Suppressor macrophage treated with lipopolysaccharide for 1 hour (primary cell): ENCODE data around the gene S1PR3.

Experiments used
- DNase-seq, 3 donors: peaks; one replicate each; pipeline ENCODE4 v3.0.0-alpha.2; 2020 to 2022

The S1PR3 gene

DNA sequence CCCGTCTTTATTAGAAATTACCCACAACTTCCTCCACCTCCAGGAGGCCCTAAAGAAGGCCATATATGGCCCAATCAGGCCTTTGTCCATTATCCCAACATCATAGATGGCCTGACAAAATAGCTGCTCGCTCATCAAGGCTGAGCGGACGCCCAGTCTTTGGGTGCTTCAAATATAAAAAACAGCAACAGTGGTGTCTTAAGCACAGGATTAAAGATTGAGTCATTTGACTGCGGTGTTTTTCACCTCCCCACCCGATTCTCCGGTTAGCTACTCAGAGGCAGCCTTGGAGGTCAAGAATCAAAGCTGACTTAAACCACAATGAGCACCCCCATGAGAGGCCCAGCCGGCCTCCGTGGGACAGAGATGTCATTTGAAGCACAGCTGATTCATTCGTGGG, 18.8 kb downstream of the S1PR3 start:
- DNase-seq, result no peak

DNA sequence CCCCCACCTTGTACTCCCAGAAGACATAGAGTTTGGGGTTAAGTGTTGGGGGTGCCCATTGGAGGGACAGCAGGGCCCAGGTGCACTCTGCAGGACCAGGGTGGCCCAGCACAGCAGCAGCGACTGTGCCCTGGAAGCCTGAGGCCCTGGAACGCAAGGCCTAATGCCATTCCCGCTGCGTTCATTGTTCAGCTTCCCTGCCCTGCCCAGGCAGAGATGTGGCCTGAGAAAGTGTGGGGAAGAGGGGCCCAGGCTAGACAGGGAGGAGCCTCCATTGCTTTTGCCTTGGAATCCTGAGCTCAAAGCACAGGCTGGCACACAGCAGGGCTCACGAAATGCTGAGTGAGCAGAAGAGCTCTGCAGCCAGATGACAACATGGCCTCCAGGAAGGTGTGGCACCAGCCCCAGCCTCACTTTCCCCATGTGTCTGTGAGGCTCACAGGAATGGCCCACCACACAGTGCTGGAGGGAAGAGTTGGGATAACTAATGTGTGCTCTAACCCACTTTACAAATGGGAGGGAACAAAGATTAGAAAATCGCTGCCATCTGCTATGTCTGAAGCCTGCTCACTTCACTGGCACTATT, 19.4 kb downstream of the S1PR3 start:
- DNase-seq, result no peak

DNA sequence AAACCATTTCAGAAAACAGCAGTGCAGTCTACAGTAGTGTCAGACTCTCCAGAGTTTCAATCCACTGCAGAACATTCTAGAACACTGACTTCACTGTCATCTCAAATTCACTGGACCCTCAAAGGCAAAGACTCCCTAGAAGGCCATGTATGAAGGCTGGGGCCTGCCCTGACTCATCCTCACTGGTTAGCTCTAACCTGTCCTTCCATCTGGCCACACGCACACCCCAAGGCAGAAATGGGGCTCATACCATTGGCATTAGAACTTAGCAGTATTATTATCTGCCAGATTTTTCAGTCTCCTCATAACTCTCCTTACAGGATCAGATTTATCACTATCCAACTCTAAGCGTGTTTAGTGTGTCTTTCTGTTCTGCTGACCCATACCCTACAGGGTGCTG, 20.4 kb downstream of the S1PR3 start:
- DNase-seq, result no peak

DNA sequence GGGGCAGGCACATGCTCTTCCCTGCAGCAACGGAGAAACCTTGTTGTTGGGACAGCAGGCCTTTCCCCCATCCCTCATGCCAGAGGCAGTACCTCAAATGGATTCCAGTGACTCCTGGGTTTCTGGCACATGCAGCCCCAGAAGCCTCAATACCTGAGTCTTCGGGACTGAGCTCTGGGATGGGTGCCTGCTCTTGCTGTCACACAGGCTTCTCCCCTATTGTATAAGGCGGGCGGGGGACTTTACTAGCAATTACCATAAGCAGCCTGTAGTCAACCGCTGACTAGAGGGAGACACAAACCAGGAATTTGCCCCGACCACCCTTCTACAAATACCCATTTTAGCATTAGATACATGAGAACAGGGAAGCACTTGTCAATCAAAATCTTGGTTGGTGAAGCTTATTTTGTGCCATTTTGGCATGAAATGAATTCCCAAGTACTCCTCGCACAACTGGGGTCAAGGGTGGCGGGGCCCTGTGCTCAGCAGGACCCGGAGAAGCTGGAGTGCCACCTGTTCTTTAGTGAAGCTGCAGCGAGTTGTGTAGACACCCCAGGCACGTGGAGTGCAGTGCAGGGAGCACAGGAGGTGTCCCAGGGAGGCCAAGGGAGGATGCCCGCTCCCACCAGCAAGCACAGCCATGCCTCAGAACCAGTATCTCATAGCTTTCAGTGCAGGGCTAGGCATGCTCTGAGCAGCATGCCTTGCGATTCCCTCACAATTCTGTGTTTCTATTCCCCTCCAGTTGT, 21.2 kb downstream of the S1PR3 start:
- DNase-seq, result no peak

DNA sequence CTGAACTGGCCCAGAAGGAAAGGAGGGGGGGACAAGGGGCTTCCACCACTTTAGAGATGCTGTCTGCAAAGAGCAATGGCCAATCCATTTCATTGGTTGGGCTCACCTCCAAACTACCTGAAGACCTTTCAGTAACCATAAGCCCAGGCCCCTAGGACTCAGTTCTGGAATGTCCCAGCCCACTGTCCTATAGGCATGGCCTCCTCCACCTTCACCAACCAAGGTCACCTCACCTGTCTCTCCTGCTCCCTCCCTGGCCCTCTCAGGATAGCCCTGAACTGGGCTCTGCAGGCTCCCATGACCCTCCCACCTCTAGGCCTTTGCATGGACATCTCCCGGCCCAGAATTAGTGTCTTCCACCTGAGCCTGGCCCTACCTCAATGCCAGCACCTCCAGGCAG, 22.4 kb downstream of the S1PR3 start:
- no peak for DNase-seq

DNA sequence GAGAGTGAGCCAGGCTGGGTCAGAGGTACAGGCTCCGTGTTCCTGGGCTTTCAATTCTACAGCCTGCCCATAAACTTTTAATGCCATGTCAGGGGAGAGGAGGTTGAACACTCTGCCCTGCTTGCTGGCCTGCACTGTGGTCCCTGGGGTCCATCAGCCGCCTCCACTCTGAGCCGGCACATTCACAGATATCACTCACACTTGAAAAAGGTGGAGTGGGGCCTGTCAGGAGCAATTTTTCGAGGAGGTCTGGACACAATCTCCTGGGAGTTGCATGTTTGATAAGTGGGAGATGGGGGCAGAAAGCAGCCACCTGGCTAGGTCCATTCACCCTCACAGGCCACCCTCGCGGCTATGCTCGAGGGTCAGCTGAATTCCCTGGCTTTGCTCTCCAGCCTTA, 22.9 kb downstream of the S1PR3 start:
- DNase-seq, result no peak

DNA sequence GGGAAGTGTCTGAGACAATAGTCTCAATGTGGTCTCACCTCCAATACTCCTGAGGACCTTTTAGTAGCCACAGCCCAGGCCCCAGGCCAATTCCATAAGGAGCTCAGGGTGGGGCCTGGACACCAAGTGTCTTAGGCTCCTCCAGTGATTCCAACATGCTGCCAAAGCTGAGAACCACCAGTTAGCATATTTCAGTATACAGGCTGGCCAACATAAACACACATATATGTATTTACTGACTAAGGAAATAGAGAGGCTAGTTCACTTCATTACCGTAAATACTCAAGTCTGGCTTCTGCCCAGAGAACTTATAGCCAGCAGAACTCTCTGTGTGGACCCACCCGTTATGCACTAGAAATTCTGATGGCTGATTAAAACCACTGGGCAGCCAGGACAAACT, 24.1 kb downstream of the S1PR3 start:
- no peak for DNase-seq

DNA sequence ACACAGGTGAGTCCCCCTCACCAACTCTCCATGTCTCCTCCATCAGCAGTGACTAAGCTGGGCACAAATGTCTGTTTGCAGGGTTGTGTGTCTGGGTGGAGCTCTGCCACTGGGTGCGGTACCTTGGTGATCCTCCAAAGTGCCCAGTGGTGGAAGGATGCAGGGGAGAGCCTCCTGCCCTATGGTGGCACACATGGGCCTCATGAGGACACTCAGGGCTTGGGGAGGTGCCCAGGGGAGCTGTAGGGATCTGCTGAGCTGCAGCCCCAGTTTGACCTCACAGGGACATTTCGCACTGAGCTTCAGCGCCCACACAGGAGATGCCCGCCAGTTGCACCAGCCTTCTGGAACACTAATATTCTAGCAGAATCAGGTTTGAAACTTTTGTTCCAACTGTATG, 29.5 kb downstream of the S1PR3 start:
- DNase-seq, result no peak

DNA sequence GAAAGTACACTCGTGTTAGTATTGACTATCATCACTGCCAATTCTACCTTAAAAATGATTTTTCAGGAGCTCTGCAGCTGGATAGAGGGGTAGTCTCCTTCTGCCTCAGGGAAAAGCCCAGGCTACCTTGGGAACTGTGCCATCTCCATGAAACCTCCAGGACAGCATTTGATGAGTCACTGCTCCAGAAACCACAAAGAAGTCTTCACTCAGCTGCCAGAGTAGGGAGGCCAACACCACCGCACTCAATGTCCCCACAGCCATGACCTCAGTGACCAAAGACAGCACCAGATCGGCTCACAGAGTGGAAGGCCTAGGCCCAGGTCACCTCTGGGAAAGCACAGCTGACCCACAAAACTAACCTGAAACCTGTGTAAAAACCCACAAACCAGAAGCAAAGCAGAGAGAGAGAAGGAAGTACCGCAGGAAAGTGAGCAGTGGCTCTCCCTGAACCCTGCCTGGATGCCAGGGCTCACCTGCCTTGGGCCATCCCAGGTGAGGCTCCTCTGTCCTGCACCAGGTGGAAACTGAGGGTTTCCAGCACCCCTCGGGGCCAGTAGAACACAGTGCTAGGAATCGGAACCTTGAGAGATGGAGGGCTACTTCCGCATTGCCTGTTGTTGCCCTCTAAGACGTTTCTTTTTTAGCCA, 30.0 kb downstream of the S1PR3 start:
- peak; percentile 49 to 56 (median 51) for DNase-seq

DNA sequence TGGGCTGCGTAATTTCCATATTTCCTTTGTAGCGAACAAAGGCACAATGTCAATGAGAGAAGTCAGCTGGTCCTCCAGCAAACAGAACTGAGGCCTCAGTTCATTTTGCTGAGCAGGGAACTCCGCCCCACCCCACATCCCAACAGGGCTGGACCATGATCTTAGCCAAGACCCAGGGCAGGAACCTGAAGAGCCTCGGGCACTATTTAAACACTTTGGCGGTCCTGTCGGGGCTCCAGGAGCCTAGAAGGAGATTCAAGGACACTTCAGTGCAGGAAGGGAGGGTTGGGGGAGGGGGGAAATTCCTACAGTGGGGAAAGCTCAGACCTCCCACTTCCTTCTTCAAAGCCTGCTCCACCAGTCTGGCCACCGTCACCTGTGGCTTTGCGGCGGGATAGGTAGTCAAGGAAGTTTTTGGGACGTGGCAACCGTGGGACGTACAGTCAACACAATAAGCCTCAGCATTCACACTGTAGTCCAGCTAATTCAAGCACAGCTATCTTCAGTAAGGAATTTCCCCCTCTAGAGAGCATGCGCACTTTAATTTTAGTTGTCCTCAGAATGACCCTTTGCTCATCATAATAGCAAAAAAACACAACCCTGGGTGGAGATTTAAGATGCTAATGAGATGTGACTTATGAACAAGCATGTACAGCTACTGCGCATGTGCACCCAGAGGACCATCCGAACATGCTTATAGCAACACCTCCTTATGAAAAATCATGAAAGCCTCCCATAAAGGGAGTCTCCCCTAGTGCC, 30.9 kb downstream of the S1PR3 start:
- DNase-seq, result no peak

DNA sequence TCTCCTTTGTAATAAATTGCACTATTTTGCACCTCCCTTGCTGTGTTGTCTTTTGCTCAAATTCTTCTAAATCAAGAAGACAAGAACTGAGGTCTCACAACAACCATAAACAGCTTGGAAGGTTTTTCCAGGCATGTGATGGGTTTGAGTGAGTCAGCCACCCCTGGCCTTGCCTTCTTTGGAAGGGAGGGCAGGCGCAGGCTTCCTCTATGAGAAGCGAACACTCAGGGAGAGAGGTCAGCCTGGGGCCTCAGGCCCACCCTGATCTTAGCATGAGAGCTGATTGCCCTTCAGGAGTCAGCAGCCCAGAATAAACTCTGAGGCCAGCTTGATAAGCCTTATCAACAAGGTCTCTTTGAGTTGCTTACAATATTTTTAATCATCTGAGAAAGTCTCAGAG, 31.6 kb downstream of the S1PR3 start:
- peak; percentile 53 to 64 (median 58) for DNase-seq

DNA sequence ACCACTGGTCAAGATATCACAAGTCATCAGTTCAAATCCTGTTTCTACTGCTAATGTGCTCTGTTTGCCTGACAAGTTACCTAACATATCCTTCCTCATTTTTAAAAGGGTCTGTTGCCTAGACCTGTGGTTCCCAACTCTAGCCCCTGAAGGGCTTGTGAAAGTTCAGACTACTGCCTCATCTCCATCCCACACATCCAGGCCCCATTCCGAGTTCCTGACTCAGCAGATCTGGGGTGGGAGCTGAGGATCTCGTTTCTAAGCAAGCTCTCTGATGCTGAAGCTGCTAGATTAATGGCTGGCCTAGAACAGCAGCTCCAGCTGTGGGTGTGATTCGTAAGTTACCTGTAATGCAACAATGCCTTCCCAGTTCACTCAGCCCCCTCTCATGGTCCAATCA, 32.5 kb downstream of the S1PR3 start:
- DNase-seq, result peak; percentile 38 to 50 (median 46)

DNA sequence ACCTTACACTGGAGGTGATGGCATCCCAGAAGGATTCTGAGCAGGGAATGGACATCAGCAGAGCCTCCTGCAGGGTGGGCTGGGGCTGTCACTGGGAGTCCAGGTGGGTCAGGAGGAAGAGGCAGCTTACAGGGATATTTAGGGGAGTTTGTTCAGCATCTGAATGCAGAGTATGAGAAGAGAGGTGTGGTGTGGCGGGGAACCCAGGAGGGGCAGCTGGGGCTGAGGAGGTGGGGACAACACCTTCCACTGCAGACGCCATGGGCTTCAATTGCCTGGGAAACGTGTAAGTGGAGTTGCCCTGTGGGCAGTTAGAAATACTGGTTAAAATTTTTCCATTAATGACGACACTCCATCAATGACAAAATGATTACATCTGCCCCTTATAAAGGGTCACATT, 33.5 kb downstream of the S1PR3 start:
- DNase-seq, result no peak

DNA sequence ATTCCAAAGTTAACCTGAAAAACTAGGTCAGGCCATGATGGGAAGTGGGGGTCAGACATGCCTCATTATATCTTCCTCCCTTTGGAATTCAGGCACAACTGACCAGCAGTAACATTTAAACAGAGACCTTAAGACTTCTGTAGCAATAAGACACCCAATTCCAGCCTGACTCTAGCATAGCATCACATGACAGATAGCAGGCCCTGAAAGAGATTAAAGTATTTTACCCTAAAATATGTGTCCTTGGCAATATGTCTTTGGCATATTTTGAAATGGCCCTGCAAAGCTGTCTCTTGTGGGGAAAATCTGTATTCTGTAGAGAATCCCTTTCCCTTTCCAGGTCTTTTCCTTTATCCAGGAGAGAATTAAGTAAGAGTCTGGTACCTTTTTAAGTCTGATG, 34.3 kb downstream of the S1PR3 start:
- DNase-seq, result no peak

DNA sequence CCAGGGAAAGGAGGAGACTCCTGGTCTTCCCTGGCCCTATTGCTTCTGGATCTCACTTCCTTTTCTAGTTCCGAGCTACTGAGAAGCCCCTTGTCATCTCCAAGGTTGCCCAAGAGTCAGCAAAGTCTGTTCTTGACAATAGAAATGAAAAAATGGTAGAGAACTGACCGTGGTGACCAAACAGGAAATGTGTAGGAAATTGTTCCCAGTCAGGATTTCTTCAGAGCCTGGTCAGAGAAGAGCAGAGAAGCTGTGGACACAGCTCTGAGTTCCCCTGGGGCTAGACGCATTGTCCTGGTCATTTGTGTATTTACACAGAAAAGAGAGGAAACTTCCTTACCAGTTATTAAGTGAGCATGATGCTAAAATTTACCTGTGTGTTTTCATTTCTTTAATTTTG, 35.6 kb downstream of the S1PR3 start:
- DNase-seq, result peak; percentile 74 to 86 (median 81)

DNA sequence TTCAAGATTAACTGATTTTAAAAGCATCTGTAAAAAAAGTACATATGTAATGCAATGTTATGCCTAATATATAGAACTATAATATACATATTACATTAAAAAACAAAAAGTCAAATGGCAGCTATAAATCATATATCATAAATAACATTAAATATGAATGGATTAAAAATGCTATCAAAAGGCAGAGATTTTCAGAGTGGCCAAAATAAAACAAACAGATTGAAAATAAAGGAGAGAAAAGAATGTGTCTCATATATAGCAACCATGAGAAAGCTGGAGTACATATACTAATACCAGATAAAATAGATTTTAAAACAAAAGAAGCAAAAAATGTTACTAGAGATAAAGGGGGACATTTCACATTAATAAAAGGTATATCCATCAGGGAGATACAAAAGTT, 38.5 kb downstream of the S1PR3 start:
- no peak for DNase-seq

DNA sequence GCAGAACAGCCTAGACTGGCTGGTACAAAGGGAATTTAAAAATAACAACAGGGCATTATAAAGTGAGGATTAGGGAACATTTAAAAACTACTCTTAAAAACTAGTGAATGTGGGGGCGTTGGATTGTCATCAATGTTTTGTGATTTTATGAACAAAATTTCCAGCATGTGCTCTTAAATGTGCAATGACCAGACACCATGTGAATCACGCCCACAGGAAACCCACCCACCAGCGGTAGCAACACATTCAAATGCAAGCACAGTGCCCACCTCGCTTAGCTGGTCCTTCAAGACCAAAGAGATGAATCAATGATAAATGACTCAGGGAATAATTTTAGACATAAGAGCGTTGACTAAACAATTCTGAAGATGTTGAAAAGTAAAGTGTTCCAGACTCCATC, 40.9 kb downstream of the S1PR3 start:
- peak; percentile 34 to 48 (median 37) for DNase-seq

DNA sequence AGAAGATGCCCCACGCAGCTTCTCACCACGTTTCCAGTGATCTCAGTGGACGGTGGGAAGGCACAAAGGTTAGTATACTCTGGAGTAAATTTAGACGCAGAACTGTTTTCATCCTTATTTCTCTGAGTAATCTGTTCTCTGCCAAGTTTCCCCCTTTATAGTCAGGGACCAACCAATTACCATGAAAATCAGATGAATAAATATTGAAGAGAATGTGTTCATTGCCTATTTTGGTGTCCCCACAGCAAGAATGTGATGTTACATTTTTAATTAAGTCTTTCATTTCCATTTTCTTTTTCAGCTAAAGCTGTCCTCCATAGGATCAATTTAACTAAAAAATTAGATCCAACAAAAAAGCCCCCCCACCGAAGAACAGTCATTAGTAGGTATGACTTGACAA, 41.4 kb downstream of the S1PR3 start:
- no peak for DNase-seq

DNA sequence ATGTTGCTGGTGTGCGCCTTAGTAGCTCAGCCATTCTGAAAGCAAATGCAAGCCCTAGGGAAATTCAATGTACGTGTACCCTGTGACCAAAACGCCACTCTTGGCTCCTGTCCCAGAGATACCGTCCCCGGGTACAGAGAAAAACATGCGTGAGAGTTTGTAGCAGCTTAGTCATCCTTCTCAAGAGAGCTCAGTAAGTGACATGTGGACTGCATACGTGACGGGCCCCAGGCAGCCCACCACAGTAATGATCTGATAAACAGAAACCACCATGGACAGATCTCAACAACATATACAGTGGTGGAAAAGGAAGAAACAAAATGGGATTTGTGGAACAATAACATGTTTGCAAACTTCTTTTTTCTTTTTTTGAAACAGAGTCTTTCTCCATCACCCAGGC, 45.1 kb downstream of the S1PR3 start:
- peak; percentile 65 to 67 (median 65) for DNase-seq

DNA sequence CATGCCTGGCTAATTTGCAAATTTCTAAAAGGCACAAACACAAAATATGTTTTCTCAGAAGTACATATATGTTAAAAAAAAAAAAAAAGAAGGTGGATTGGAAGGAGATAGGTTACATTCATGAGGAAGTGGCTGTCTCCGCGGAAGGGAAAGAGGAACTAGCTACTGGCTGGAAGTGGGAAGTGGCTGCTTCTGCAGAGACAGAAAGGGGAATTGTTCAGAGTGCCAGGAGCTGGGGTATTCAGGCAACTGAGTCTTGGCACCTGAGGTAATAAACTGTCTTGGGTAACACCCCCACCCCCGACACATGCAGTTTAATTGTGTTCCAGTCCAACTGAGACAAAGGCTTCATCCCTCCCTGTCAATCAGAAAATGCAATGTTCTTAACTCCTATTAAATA, 45.6 kb downstream of the S1PR3 start:
- peak; percentile 83 to 89 (median 86) for DNase-seq

DNA sequence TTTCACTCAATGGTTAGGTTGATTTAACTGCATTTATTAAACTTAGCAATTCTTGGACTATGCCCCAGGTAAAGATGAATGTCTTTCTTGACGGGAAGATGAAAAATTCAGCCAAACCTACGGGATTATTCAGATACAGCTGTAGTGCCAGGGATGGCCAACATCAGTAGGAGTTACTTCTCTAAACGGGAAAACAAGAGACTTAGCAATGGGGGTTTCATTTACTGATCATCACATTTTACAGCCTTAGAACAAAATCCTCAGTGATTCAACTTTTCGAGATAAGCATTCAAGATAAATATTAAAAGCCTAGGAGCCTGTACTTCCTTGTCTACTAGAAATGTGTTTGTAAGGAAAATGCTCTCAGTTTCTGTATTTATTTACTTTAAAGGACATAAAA, 46.1 kb downstream of the S1PR3 start:
- DNase-seq, result peak; percentile 28 to 66 (median 50)

DNA sequence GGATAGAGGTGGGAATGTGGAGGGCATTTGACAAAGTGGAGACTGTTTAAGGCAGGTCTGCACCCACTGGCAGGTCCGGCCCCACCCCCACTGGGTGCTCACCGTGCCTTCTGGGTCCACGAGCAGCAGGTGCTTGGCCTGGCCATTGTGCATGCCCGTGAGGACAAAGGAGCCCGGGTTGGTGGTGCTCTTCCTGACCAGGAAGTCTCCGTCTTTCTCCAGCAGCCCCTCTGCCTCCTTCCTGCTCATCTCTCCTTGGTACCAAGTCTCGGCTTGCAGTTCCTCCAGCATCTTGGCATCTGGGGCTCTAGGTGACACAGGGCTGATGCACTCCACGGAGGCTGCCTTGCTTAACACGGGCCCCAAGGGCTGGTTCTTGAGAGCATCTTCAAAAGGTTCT, 46.6 kb downstream of the S1PR3 start:
- DNase-seq, result no peak

DNA sequence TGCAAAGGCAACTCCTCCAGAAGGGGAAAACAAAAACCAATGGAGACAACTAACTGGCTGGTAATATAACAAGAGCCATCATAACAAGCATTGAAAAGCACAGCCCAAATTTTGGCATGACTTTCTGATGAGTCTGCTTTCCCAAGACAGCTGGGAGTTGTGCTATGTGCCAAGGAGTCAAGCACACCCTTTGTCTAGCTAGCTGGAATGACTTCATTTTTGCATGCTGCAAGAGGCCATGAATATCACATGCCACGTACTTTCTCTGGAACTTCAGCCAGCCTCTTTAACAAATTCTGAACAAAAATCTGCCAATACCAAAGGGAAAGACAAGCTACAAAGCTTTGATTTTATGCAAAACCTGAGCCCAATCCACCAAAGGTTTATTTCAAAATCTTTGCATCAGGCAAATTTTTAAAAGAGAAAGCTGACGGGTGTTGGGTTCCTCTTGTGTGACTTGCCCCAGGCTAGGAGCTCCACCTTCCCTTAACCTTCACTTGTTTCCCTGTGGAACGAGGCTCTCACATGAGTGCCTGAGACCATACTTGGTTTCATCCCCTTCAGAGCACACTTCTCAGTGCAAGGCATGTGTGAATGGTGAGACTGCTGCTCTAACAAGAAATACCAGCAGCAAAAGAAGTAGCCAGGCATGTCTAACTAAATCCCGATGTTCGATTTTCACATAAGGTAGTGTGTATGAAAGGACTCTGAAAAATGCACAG, 47.3 kb downstream of the S1PR3 start:
- DNase-seq, result peak; percentile 46 to 55 (median 47)
